22Rv1 (cell line): Measurements from ENCODE around the gene GABBR2.
"Not testable (repeated sequence)": the region's sequence is repeated elsewhere in the genome, so short reads cannot be mapped to it uniquely, and the experiment has no call there.

Experiments
- H3K27ac ChIP-seq: fragments of 450-650 bp; 2 replicates; pipeline ENCODE4 v1.5.1; 2017
- ZFX ChIP-seq: fragments of 450-650 bp; IDR thresholded peaks from 2 replicates; pipeline ENCODE4 v1.6.1; 2017; ENCODE audit warnings: antibody characterized with exemption, borderline replicate concordance
- TF ChIP-seq, protein P1 (sequence below): fragments of 450-650 bp; IDR thresholded peaks from 2 replicates; pipeline ENCODE4 v1.5.1; 2017; ENCODE audit warnings: mild to moderate bottlenecking

The GABBR2 gene

DNA sequence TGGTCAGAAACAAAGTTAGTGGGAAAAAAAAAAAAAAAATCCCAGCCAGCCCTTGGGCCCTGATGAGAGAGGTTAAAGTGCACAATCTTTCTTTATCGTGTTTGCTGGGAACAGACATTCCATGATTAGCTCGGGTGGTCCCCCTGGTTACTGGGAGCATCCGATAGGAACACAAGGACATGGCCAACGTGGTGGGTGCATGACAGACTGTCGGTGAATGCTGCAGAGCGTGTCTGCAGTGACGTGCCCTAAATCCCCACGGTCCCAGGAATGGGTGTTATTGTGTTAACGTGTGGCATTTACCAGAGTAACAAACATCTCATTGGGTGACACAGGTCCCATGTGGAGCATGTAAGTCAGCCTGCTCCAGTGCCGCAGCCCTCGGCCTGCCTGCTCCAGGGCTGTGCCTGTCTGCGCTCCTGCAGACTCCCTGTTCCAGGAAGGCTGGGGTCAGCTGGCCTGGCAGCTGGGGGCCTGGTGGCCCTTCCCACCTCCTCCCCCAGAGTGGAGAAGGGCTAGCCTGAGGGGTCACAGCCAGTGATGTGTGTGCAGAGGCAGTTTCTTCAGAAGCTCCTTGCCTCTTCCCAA lies 419.0 kb downstream of the GABBR2 start:
- no peak overlapping the region for H3K27ac ChIP-seq
- TF ChIP-seq ZFX, result no peak
- TF ChIP-seq, protein P1, sequence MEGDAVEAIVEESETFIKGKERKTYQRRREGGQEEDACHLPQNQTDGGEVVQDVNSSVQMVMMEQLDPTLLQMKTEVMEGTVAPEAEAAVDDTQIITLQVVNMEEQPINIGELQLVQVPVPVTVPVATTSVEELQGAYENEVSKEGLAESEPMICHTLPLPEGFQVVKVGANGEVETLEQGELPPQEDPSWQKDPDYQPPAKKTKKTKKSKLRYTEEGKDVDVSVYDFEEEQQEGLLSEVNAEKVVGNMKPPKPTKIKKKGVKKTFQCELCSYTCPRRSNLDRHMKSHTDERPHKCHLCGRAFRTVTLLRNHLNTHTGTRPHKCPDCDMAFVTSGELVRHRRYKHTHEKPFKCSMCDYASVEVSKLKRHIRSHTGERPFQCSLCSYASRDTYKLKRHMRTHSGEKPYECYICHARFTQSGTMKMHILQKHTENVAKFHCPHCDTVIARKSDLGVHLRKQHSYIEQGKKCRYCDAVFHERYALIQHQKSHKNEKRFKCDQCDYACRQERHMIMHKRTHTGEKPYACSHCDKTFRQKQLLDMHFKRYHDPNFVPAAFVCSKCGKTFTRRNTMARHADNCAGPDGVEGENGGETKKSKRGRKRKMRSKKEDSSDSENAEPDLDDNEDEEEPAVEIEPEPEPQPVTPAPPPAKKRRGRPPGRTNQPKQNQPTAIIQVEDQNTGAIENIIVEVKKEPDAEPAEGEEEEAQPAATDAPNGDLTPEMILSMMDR, result no peak

DNA sequence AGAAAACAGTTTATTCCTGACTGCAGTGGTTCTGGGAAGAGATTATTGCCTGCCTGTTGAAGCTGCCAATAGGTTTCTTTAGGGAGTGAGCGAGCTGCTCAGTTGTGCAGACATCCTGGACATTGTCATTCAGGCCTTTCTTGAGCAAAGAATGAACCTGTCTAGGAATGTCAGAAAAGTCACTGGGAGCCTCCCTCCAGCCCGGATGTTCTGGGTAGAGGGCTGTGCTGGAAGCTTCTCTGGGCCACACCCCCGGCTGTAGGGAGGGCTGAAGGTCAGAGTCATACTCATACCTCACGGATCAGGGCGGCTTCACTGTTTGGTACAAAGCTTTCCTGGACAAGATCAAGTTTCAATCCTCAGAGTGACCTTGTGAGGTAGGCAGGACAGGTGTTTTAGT lies 419.9 kb downstream of the GABBR2 start:
- H3K27ac ChIP-seq, result no peak overlapping the region
- TF ChIP-seq, protein P1, result no peak
- no peak for TF ChIP-seq ZFX

GRCh38 chr9:98287384-98287783 lies 421.4 kb downstream of the GABBR2 start:
- TF ChIP-seq ZFX, result no peak
- TF ChIP-seq, protein P1, result no peak
- no peak overlapping the region for H3K27ac ChIP-seq

- TF ChIP-seq, protein P1, result no peak
- TF ChIP-seq ZFX, result no peak
- H3K27ac ChIP-seq, result no peak overlapping the region
These were observed 423.3 kb downstream of the GABBR2 start for GRCh38 chr9:98285446-98285845.

DNA sequence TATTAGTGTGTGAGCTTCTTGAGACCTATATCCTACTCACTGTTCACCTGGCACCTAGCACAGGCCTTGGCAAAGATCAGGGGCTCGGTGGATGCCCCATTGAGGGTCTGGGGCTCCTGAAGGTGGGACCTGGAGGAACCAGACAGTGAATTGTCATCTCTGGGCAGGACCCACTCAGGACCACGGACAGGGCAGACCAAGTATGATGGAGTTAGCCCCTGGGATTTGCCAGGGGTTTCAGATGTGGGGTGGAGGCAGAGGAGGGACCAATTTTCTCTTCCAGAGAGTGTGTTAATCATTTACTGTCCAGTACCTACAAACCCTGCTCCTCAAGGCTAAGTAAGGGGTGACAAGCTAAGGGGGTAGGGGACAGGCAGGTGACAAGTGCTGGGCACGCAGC lies 424.0 kb downstream of the GABBR2 start:
- H3K27ac ChIP-seq, result no peak overlapping the region
- TF ChIP-seq, protein P1, result no peak

GRCh38 chr9:98283143-98283542 lies 425.6 kb downstream of the GABBR2 start:
- not testable (repeated sequence) for H3K27ac ChIP-seq

- no peak for TF ChIP-seq ZFX
- TF ChIP-seq, protein P1, result no peak
- no peak overlapping the region for H3K27ac ChIP-seq
These were observed 427.5 kb downstream of the GABBR2 start for GRCh38 chr9:98281281-98281680.

DNA sequence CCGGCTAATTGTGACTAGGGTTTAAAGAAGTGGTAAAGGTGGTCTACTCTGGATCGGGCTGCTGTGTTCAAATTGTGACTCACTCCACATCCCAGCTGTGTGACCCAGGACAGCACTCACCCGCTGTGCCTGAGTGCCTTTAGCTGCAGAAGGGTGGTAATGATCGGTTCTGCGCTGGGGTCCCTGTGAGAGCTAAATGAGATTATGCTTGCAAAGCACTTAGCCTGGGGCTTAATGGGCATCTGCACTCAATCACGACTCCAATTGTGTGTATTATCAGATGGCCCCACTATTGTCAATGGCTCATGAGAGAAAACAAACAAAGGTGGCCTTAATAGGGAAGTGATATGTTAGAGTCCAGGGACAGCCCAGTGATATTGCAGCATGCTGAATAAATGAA lies 428.2 kb downstream of the GABBR2 start:
- H3K27ac ChIP-seq, result no peak overlapping the region
- TF ChIP-seq ZFX, result no peak
- TF ChIP-seq, protein P1, result no peak
